ENCODE results near the gene SHROOM2. TPM values are rescaled to one million over a fixed set of nuclear protein-coding genes. Genes with fewer than 3 reads are reported as not detected.

Gene SHROOM2
- total RNA-seq, 1 experiment from 2014 or later, result 5.3 TPM

- H3K4me3 ChIP-seq (replicated peaks in 1 of 2; ENCODE audit: low read depth in 1 of 2, low read length in 2 of 2), result no peak overlapping the region
- H3K4me1 ChIP-seq (ENCODE audit: control insufficient read depth in 1 of 2, insufficient read depth in 2 of 2, low read length in 2 of 2), result no peaks in the 10 kb centered on the region
- CTCF ChIA-PET, result no interaction called here
- H3K27ac ChIP-seq (ENCODE audit: low read depth, low read length), result no peak overlapping the region
- RAD21 ChIA-PET (ENCODE audit: low non-redundant PET in 1 of 2, low total read pairs in 2 of 2, uncharacterized antibody in 2 of 2, unreplicated experiment in 2 of 2), result no interaction called here
- no peaks in the 10 kb centered on the region for H3K27me3 ChIP-seq (ENCODE audit: insufficient read depth, low read length)
- no TSS peak for BruUV-seq (replicated peaks)
- POLR2A ChIA-PET, result no interaction called here
- ATAC-seq (no peak), DNase-seq (ENCODE audit: low read depth, low spot score) (no peak)
- intact Hi-C loops (cut with micrococcal nuclease), result loop anchor here (5.0 kb wide), 1 partner anchor 243 kb away; no protein-coding TSS in a partner anchor
- H3K9me2 ChIP-seq (ENCODE audit: insufficient read depth), result no peaks in the 10 kb centered on the region
- H3K4me2 ChIP-seq (ENCODE audit: low read length), result no peak overlapping the region
- no peaks in the 10 kb centered on the region for H3K79me2 ChIP-seq (ENCODE audit: insufficient read depth, low read length)
- no peaks in the 10 kb centered on the region for H4K20me1 ChIP-seq (ENCODE audit: insufficient read depth)
- TF ChIP-seq FOSL1 (IDR thresholded peaks at IDR 0.05; ENCODE audit: low read depth) (no peak), ZNF274 (IDR thresholded peaks at IDR 0.05; ENCODE audit: low read depth, low read length) (no peak), EZH2 (IDR thresholded peaks at IDR 0.05) (no peak), EGR1 (IDR thresholded peaks at IDR 0.05; ENCODE audit: low read depth) (no peak)
- TF ChIP-seq, protein P1, sequence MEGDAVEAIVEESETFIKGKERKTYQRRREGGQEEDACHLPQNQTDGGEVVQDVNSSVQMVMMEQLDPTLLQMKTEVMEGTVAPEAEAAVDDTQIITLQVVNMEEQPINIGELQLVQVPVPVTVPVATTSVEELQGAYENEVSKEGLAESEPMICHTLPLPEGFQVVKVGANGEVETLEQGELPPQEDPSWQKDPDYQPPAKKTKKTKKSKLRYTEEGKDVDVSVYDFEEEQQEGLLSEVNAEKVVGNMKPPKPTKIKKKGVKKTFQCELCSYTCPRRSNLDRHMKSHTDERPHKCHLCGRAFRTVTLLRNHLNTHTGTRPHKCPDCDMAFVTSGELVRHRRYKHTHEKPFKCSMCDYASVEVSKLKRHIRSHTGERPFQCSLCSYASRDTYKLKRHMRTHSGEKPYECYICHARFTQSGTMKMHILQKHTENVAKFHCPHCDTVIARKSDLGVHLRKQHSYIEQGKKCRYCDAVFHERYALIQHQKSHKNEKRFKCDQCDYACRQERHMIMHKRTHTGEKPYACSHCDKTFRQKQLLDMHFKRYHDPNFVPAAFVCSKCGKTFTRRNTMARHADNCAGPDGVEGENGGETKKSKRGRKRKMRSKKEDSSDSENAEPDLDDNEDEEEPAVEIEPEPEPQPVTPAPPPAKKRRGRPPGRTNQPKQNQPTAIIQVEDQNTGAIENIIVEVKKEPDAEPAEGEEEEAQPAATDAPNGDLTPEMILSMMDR (IDR thresholded peaks at IDR 0.05 in 2 of 3, conservative IDR thresholded peaks at IDR 0.05 in 1 of 3; ENCODE audit: borderline replicate concordance in 1 of 3, insufficient read depth in 1 of 3, low read depth in 2 of 3, low read length in 2 of 3), result no peak
- TF ChIP-seq, protein P2, sequence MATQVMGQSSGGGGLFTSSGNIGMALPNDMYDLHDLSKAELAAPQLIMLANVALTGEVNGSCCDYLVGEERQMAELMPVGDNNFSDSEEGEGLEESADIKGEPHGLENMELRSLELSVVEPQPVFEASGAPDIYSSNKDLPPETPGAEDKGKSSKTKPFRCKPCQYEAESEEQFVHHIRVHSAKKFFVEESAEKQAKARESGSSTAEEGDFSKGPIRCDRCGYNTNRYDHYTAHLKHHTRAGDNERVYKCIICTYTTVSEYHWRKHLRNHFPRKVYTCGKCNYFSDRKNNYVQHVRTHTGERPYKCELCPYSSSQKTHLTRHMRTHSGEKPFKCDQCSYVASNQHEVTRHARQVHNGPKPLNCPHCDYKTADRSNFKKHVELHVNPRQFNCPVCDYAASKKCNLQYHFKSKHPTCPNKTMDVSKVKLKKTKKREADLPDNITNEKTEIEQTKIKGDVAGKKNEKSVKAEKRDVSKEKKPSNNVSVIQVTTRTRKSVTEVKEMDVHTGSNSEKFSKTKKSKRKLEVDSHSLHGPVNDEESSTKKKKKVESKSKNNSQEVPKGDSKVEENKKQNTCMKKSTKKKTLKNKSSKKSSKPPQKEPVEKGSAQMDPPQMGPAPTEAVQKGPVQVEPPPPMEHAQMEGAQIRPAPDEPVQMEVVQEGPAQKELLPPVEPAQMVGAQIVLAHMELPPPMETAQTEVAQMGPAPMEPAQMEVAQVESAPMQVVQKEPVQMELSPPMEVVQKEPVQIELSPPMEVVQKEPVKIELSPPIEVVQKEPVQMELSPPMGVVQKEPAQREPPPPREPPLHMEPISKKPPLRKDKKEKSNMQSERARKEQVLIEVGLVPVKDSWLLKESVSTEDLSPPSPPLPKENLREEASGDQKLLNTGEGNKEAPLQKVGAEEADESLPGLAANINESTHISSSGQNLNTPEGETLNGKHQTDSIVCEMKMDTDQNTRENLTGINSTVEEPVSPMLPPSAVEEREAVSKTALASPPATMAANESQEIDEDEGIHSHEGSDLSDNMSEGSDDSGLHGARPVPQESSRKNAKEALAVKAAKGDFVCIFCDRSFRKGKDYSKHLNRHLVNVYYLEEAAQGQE (IDR thresholded peaks at IDR 0.05; ENCODE audit: low read depth), result no peak
- no peaks in the 10 kb centered on the region for H3K36me3 ChIP-seq (ENCODE audit: control insufficient read depth in 1 of 2, insufficient read depth in 2 of 2, low read length in 2 of 2)
- H3K9ac ChIP-seq (ENCODE audit: low read length), result no peak overlapping the region
- H3K9me3 ChIP-seq (ENCODE audit: control insufficient read depth in 1 of 2, insufficient read depth in 1 of 2, low read depth in 1 of 2, low read length in 2 of 2), result no peaks in the 10 kb centered on the region; a peak in 1 of 4 replicates
- no peak overlapping the region for H2AFZ ChIP-seq (ENCODE audit: low read depth, low read length, poor library complexity, severe bottlenecking)
Measured at GRCh38 chrX:9874483-9874882, 88.3 kb downstream of the SHROOM2 start.

Data from HCT116 (cell line).